SK-N-MC (cell line): ENCODE results near the gene DEK.

Experiments used
- EZH2 ChIP-seq: fragments of 200-600 bp; sonication (generic); IDR thresholded peaks from one replicate; pipeline ENCODE4 v1.6.1; 2017; ENCODE audit warnings: antibody characterized with exemption
- FOXP2 ChIP-seq: optimal IDR thresholded peaks from 2 replicates; pipeline ENCODE3; 2011; ENCODE audit warnings: mild to moderate bottlenecking, moderate library complexity; ENCODE audit not compliant: insufficient read depth; ENCODE audit errors: extremely low read length, control extremely low read depth
- POLR2AphosphoS5 ChIP-seq: IDR thresholded peaks from 2 replicates; pipeline ENCODE4 v1.6.1; 2012; ENCODE audit warnings: mild to moderate bottlenecking, low read depth, low read length, borderline replicate concordance

- no peak for TF ChIP-seq POLR2AphosphoS5
- no peak for TF ChIP-seq EZH2
- TF ChIP-seq FOXP2 = no peak
Observed at GRCh38 chr6:18308070-18308735, 43.9 kb upstream of the DEK start.
